ENCODE data around the gene SSH3. TPM values are rescaled to one million over a fixed set of nuclear protein-coding genes. Genes with fewer than 3 reads are reported as not detected.

SSH3 gene
- total RNA-seq, 1 experiment from 2014 or later = 5.5 TPM

DNA sequence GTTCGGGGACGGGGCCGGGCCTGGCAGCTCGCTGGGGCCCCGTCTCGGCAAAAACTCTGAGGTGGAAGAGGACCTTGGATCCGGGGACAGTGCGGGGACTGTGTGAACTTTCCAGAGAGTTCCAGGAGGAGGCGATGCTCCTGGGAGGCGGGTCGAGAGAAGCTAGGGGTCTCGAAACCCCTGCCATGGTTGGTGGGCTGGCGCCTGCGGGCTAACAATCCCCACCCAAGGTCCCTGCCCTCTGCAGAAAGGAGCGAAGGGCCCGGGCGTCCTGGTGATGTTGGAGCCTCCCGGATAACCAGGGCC is 41.7 kb upstream of the SSH3 start:
- no peak overlapping the region for H3K27ac ChIP-seq (ENCODE audit: low read depth, low read length, poor library complexity, severe bottlenecking)
- CTCF ChIA-PET = interaction anchor here (0.6 to 3.2 kb wide), 9 partner anchors 9 to 145 kb away, joined by 3 to 76 read pairs (median 5); no protein-coding TSS in a partner anchor
- no peaks in the 10 kb centered on the region for H3K36me3 ChIP-seq (ENCODE audit: insufficient read depth, low read length, poor library complexity, severe bottlenecking)
- no peak for TF ChIP-seq EZH2 (IDR thresholded peaks at IDR 0.05; ENCODE audit: borderline replicate concordance, low read depth, low read length, poor library complexity, severe bottlenecking)
- TF ChIP-seq, protein P1, sequence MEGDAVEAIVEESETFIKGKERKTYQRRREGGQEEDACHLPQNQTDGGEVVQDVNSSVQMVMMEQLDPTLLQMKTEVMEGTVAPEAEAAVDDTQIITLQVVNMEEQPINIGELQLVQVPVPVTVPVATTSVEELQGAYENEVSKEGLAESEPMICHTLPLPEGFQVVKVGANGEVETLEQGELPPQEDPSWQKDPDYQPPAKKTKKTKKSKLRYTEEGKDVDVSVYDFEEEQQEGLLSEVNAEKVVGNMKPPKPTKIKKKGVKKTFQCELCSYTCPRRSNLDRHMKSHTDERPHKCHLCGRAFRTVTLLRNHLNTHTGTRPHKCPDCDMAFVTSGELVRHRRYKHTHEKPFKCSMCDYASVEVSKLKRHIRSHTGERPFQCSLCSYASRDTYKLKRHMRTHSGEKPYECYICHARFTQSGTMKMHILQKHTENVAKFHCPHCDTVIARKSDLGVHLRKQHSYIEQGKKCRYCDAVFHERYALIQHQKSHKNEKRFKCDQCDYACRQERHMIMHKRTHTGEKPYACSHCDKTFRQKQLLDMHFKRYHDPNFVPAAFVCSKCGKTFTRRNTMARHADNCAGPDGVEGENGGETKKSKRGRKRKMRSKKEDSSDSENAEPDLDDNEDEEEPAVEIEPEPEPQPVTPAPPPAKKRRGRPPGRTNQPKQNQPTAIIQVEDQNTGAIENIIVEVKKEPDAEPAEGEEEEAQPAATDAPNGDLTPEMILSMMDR (conservative IDR thresholded peaks at IDR 0.05; ENCODE audit: low read depth, low read length) = peak; percentile 50
- intact Hi-C loops (cut with micrococcal nuclease; ENCODE audit: unreplicated experiment) = no loop called here
- H3K4me3 ChIP-seq (ENCODE audit: low read depth, low read length, poor library complexity, severe bottlenecking) = peak overlapping the region; percentile 38
- DNase-seq (ENCODE audit: low spot score) = no peak
- H3K4me1 ChIP-seq (ENCODE audit: insufficient read depth, low read length, poor library complexity, severe bottlenecking) = peaks cover 22% of the 10 kb centered on the region
- H3K9me3 ChIP-seq (ENCODE audit: low read depth, low read length, poor library complexity, severe bottlenecking) = no peaks in the 10 kb centered on the region
- BruUV-seq (replicated peaks) = no TSS peak
- H3K27me3 ChIP-seq (replicated peaks; ENCODE audit: insufficient read depth, low read depth, low read length, poor library complexity) = no peaks in the 10 kb centered on the region
- POLR2A ChIA-PET (ENCODE audit: low non-redundant PET) = interaction anchor here (0.7 kb wide), 1 partner anchor 368 kb away, joined by 3 read pairs; the partner anchor contains the start of gene NUDT8

DNA sequence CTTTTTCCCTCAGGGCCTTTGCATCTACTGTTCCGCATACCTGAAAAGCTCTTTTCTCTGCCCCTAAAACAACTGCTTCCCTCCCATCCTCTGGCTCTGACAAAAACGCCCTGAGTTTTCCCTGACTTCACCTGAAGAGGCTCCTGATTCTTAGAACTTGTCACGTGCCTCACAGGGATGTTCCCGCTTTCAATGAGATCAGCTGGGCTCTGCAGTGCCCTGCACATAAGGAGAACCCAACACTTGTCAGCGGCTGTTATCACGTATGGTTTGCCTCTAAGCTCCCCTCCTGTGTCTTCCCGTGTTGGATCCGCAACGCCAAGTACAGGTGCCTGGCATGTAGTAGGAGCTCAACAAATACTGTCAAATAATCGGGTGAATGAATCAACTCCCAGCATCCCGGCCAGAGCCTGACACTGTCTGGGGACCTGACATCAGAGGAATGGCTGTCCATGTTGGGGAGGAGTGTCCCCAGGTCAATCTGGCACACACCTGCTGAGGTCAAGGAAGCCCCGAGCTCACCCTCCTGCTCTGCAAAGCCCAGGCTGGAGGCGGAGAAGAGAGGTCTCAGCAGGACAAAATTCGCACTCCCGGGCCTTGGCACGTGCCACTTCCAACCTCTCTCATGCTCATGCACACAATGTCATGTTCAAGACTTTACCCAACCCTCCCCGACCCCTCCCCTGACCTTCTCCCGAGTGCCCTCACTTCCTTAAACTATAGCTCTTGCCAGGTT is 41.2 kb upstream of the SSH3 start:
- peaks cover 22% of the 10 kb centered on the region for H3K4me1 ChIP-seq (ENCODE audit: insufficient read depth, low read length, poor library complexity, severe bottlenecking)
- no peak overlapping the region for H3K27ac ChIP-seq (ENCODE audit: low read depth, low read length, poor library complexity, severe bottlenecking)
- no TSS peak for BruUV-seq (replicated peaks)
- H3K4me3 ChIP-seq (ENCODE audit: low read depth, low read length, poor library complexity, severe bottlenecking) = peak overlapping the region; percentile 38
- intact Hi-C loops (cut with micrococcal nuclease; ENCODE audit: unreplicated experiment) = loop anchor here (1.0 to 2.0 kb wide), 2 partner anchors 55 to 121 kb away; no protein-coding TSS in a partner anchor
- ChIA-PET POLR2A (ENCODE audit: low non-redundant PET) (interaction anchor here (0.6 to 0.7 kb wide), 2 partner anchors 368 to 1291 kb away, joined by 3 to 4 read pairs; partner anchors contain the start of gene NUDT8), CTCF (interaction anchor here (0.6 to 3.2 kb wide), 9 partner anchors 8 to 145 kb away, joined by 3 to 76 read pairs (median 6); no protein-coding TSS in a partner anchor)
- no peak for DNase-seq (ENCODE audit: low spot score)
- H3K27me3 ChIP-seq (replicated peaks; ENCODE audit: insufficient read depth, low read depth, low read length, poor library complexity) = no peaks in the 10 kb centered on the region
- no peaks in the 10 kb centered on the region for H3K36me3 ChIP-seq (ENCODE audit: insufficient read depth, low read length, poor library complexity, severe bottlenecking)
- TF ChIP-seq, protein P1 (conservative IDR thresholded peaks at IDR 0.05; ENCODE audit: low read depth, low read length) = no peak; the same call in 1 of the 2 replicates
- TF ChIP-seq EZH2 (IDR thresholded peaks at IDR 0.05; ENCODE audit: borderline replicate concordance, low read depth, low read length, poor library complexity, severe bottlenecking) = no peak
- no peaks in the 10 kb centered on the region for H3K9me3 ChIP-seq (ENCODE audit: low read depth, low read length, poor library complexity, severe bottlenecking)

GRCh38 chr11:67262731-67263675 is 40.3 kb upstream of the SSH3 start:
- CTCF ChIA-PET = interaction anchor here (0.6 to 3.2 kb wide), 7 partner anchors 7 to 146 kb away, joined by 5 to 76 read pairs (median 8); no protein-coding TSS in a partner anchor
- BruUV-seq (replicated peaks) = no TSS peak
- Histone ChIP-seq H3K36me3 (ENCODE audit: insufficient read depth, low read length, poor library complexity, severe bottlenecking) (peaks cover 4% of the 10 kb centered on the region), H3K27me3 (replicated peaks; ENCODE audit: insufficient read depth, low read depth, low read length, poor library complexity) (no peaks in the 10 kb centered on the region), H3K9me3 (ENCODE audit: low read depth, low read length, poor library complexity, severe bottlenecking) (no peaks in the 10 kb centered on the region), H3K4me3 (ENCODE audit: low read depth, low read length, poor library complexity, severe bottlenecking) (no peak overlapping the region), H3K27ac (ENCODE audit: low read depth, low read length, poor library complexity, severe bottlenecking) (no peak overlapping the region), H3K4me1 (ENCODE audit: insufficient read depth, low read length, poor library complexity, severe bottlenecking) (peaks cover 30% of the 10 kb centered on the region)
- TF ChIP-seq, protein P1 (conservative IDR thresholded peaks at IDR 0.05; ENCODE audit: low read depth, low read length) = peak; percentile 99
- TF ChIP-seq EZH2 (IDR thresholded peaks at IDR 0.05; ENCODE audit: borderline replicate concordance, low read depth, low read length, poor library complexity, severe bottlenecking) = no peak
- intact Hi-C loops (cut with micrococcal nuclease; ENCODE audit: unreplicated experiment) = loop anchor here (1.0 to 2.0 kb wide), 2 partner anchors 54 to 120 kb away; no protein-coding TSS in a partner anchor
- peak; percentile 90 for DNase-seq (ENCODE audit: low spot score)
- POLR2A ChIA-PET (ENCODE audit: low non-redundant PET) = interaction anchor here (0.6 kb wide), 2 partner anchors 20 to 1290 kb away, joined by 3 to 4 read pairs; no protein-coding TSS in a partner anchor

All from A673 (cell line).